GM19324 (cell line): Measurements from ENCODE around the gene RUNDC3A.
A peak's percentile ranks its signal among the peaks of the same experiment; 100 is the strongest.
"Not testable (repeated sequence)": the region's sequence is repeated elsewhere in the genome, so short reads cannot be mapped to it uniquely, and the experiment has no call there.

Source experiments
- ATAC-seq: cut with Tn5 transposase; IDR thresholded peaks from one replicate; pipeline ENCODE4 v1.9.1; 2021; ENCODE audit warnings: mild to moderate bottlenecking, moderate library complexity; ENCODE audit not compliant: unreplicated experiment, low FRiP score

Gene RUNDC3A

DNA sequence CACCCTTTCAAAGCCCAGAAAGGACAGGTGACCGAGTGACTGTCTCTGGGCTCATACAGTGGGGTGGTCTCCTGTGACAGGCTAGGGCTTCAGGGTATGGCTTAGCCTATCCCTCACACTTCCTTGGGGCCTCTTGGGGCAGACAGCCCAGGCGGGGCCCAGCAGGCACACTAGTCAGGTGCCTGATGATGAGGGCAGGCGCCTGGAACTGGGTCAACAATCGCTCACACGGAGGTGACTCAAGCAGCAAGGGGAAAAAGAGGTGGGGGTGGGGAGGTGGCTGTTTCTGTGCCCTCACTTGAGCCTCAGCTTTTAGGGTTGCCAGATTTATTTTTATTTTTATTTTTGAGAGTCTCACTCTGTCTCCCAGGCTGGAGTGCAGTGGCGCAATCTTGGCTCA is 30.3 kb downstream of the RUNDC3A start:
- ATAC-seq, result no peak

DNA sequence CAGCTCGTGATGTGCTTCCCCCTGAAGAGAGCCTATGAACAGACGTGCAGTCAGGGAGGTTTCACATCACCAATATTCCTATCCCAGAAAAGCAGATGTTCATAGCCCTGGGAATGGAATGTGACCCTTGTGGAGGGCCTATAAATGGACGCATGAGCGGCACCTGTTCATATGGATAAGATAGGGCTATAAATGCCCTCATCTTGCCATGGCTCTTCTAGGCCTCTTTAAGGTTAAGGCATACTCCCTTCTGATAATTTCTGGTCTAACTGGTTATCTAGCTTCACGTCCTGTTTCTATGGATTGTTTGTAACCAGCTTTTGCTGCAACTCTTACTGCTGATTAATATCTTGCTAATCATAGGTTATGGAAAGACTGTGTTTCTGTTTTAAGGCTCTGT is 32.2 kb downstream of the RUNDC3A start:
- ATAC-seq, result not testable (repeated sequence)

DNA sequence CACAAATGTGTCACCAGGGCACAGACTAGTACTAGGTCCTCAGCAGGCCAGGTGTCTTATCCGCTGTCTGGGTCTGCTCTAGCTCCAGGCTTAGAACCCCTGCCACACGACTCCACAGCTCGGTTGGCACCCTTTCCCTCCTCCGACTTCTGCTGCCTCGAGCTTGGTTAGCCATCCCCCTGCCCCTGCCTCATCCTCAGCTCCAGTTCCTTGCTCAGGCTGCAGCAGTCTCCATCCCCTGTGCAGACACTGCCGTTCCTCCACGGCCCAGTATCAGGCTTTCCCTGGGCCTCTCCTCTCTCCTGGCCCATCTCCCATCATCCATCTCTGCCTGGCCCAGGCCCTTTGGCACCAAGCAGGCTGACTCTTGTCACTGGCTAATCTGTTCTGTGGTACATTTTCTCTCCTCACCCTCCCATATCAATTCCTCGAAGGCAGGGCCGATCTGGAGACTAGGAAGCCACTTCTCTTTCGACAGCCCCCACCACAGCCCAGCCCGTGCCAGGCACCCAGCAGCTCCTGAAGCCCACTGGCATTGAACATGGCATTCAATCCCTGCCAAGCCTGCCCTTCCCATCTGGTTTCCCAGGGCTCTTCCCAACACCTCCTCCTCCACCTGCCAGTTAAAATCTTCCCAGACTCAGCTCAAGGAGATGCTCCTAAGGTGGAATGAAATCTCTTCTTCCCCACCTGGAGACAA is 35.3 kb downstream of the RUNDC3A start:
- no peak for ATAC-seq

DNA sequence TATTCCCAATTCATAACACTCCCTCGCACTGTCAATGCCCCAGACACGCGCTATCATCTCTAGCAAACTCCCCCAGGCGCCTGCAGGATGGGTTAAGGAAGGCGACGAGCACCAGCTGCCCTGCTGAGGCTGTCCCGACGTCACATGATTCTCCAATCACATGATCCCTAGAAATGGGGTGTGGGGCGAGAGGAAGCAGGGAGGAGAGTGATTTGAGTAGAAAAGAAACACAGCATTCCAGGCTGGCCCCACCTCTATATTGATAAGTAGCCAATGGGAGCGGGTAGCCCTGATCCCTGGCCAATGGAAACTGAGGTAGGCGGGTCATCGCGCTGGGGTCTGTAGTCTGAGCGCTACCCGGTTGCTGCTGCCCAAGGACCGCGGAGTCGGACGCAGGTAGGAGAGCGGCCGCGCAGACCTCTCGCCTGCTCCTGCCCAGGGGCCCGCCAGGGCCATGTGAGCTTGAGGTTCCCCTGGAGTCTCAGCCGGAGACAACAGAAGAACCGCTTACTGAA is 36.6 kb downstream of the RUNDC3A start, which contains the start of gene GRN:
Gene GRN (plus strand): TSS at position 364 of the 515 bp plus-strand sequence. CDS start 3,863 bp downstream, outside the sequence.
- peak; percentile 66 for ATAC-seq

DNA sequence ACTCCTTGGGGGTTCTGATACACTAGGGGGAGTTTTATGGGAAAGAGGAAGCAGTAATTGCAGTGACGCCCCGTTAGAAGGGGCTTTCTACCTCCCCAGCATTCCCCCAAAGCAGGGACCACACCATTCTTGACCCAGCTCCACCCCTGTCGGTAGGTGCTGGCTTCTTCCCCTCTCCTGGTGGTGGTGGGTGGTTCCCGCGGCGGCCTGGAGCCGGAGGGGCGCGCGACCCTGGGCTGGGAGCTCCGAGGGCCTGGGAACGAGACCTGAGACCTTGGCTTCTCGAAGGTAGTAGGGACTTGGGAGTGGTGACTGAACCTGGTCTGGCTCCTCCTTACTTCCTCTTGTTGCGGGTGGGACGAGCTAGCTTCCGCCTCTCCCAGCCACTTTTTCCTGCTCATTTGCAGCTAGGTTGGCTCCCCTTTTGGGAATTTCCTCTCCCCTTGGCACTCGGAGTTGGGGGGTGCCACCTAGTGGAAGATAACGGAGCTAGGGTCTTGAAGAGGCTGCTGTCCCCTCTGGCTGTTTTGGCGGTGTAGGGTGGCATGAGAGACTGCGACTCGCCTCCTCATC is 37.1 kb downstream of the RUNDC3A start:
- peak; percentile 11 for ATAC-seq

- no peak for ATAC-seq
Measured at GRCh38 chr17:44346064-44346844, 37.9 kb downstream of the RUNDC3A start.

GRCh38 chr17:44347206-44348055 is 39.0 kb downstream of the RUNDC3A start:
- not testable (repeated sequence) for ATAC-seq

- ATAC-seq, result peak; percentile 29
Measured at GRCh38 chr17:44348234-44348987, 40.0 kb downstream of the RUNDC3A start.

DNA sequence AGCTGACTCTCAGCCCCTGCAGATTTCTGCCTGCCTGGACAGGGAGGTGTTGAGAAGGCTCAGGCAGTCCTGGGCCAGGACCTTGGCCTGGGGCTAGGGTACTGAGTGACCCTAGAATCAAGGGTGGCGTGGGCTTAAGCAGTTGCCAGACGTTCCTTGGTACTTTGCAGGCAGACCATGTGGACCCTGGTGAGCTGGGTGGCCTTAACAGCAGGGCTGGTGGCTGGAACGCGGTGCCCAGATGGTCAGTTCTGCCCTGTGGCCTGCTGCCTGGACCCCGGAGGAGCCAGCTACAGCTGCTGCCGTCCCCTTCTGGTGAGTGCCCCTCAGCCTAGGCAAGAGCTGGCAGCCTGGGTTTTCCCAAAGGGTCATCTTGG is 40.6 kb downstream of the RUNDC3A start:
- ATAC-seq, result no peak

DNA sequence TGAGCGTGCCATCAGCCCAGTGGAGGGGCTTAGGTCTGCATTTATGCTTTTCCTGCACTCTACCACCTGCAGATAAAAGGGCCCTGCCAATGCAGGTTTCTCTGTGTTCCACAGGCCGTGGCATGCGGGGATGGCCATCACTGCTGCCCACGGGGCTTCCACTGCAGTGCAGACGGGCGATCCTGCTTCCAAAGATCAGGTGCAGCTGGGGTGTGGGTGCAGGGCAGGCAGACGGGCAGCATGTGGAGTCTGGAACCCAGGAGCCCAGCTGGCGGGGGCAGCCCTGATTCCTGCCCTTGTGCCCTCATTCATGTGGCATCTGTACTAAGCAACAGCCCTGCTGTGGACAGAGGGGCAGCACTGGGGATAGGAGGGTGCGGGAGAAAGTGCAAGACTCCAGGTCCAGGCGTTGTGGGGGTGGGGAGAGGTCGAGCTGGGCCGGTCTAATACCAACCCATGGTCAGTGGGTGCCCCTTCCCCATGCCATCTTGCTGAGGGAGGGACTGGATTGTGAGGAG is 41.2 kb downstream of the RUNDC3A start:
- no peak for ATAC-seq

- no peak for ATAC-seq
Measured at GRCh38 chr17:44350733-44351226, 42.4 kb downstream of the RUNDC3A start.

DNA sequence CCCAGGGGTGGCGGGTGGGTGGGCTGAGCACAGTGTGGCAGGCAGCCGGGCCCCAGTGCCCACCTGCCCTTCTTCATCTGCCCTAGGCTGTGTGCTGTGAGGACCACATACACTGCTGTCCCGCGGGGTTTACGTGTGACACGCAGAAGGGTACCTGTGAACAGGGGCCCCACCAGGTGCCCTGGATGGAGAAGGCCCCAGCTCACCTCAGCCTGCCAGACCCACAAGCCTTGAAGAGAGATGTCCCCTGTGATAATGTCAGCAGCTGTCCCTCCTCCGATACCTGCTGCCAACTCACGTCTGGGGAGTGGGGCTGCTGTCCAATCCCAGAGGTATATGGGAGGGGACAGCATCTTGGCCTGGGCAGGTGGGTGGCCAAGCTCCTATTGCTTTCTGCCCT is 43.1 kb downstream of the RUNDC3A start:
- no peak for ATAC-seq

DNA sequence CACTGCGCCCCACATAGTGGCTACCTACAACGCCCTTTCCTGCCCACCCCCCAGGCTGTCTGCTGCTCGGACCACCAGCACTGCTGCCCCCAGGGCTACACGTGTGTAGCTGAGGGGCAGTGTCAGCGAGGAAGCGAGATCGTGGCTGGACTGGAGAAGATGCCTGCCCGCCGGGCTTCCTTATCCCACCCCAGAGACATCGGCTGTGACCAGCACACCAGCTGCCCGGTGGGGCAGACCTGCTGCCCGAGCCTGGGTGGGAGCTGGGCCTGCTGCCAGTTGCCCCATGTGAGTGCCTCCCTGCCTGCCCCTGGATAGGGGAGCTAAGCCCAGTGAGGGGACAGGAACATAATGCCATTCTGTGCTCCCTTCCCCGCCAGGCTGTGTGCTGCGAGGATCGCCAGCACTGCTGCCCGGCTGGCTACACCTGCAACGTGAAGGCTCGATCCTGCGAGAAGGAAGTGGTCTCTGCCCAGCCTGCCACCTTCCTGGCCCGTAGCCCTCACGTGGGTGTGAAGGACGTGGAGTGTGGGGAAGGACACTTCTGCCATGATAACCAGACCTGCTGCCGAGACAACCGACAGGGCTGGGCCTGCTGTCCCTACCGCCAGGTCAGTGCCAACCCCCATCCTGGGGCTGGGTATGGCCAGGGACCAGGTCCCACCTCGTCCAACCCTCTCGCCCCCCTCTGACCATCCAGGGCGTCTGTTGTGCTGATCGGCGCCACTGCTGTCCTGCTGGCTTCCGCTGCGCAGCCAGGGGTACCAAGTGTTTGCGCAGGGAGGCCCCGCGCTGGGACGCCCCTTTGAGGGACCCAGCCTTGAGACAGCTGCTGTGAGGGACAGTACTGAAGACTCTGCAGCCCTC is 43.8 kb downstream of the RUNDC3A start:
- no peak for ATAC-seq

GRCh38 chr17:44352828-44353671 is 44.6 kb downstream of the RUNDC3A start:
- no peak for ATAC-seq

GRCh38 chr17:44353672-44354331 is 45.4 kb downstream of the RUNDC3A start:
- ATAC-seq, result no peak

GRCh38 chr17:44354582-44355561 is 46.5 kb downstream of the RUNDC3A start:
- ATAC-seq, result no peak
